Measurements from ENCODE around the gene CYP3A5. TPM values are rescaled to one million over a fixed set of nuclear protein-coding genes. Genes with fewer than 3 reads are reported as not detected.
A peak's percentile ranks its signal among the peaks of the same experiment; 100 is the strongest.
"Not testable (repeated sequence)": the region's sequence is repeated elsewhere in the genome, so short reads cannot be mapped to it uniquely, and the experiment has no call there.

CYP3A5 gene
- total RNA-seq, 1 experiment from 2014 or later, result 0.18 TPM

GRCh38 chr7:99643464-99643863 lies 36.3 kb downstream of the CYP3A5 start:
- DNase-seq (ENCODE audit: low read depth), result no peak

DNA sequence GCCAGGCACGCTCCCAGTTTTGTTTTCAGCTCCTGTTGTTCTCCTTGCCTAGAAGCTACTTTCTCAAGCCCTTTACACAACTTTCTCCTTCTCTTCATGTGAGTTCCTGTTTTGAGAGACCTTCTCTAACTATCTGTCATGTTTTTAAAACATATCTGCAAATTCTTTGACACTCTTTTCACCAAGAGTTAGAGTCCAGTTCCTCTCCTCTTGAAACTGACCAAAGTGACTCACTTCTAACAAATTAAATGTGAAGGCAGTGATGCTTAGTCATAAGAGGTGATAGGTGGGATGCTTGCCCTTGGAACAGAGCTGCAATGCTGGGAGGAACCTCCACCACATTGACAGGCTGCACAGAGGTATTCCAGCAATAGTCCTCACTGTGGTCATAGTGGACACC lies 37.8 kb downstream of the CYP3A5 start:
- DNase-seq (ENCODE audit: low read depth), result peak; percentile 46

DNA sequence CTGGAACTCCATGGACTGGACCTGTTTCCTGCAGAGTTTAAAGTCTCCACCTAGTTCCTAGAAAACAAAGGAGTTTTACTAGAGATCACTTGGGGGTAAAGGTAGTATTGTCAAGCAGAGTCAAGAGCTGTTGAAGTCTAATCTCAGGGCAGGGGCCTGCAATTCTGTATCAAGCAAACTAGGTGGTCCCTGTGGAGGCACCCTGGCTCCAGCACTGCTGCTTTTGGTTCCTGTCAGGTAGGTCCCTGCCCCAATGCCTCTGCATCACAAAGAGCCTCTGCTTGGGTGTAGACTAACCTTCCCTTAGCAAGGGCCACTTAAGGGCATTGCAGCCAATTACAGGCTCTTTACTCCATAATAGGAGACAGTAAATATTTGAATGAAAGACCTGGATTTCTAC lies 40.5 kb downstream of the CYP3A5 start:
- DNase-seq (ENCODE audit: low read depth), result no peak

GRCh38 chr7:99638731-99639130 lies 41.1 kb downstream of the CYP3A5 start:
- no peak for DNase-seq (ENCODE audit: low read depth)

- not testable (repeated sequence) for DNase-seq (ENCODE audit: low read depth)
These were observed 42.4 kb downstream of the CYP3A5 start for GRCh38 chr7:99637414-99637813.

DNA sequence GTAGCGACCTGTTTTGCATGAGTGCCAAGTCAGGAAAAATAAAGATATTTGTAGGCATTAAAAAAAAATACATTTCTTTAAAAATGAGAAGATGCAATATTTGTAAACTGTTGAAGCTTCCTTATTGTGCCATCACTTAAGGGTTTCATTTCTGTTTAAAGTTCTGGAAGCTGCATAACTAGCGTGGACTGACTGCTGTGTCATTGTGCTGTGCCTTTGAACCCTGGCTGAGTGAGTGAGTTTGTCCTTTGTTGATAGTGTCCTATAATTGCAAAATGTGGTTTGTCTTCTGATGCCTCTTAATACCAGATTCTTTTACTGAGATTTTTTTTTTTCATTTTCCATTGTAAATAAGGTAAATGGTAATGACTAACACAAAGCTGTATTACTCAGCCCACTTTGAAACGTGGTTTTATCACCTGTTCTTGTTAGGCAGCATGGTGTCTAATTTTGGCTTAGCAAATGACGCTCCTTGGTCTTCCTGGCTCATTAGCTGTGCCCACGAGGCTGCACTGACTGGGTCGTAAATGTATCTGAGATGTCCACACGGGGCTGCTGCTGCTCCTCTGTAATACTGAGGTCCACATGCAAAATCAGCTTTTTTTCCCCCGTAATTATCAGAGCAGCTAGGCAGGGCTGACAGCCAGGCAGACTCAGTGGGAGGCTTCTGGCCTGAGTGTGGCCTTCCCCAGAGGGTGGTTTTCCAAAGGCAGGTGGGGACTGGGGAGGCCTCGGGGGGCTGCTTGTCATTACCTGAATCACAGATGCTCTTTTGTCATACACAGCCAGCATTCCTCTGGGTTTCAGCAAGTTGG lies 48.3 kb downstream of the CYP3A5 start:
- DNase-seq (ENCODE audit: low read depth), result no peak

DNA sequence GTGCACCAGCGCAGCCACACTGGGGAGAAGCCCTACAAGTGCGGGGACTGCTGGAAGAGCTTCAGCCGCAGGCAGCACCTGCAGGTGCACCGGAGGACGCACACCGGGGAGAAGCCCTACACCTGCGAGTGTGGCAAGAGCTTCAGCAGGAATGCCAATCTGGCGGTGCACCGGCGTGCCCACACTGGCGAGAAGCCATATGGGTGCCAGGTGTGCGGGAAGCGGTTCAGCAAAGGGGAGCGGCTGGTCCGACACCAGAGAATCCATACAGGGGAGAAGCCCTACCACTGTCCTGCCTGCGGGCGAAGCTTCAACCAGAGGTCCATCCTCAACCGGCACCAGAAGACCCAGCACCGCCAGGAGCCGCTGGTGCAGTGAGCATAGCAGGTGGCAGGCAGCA lies 50.2 kb downstream of the CYP3A5 start:
- DNase-seq (ENCODE audit: low read depth), result no peak

DNA sequence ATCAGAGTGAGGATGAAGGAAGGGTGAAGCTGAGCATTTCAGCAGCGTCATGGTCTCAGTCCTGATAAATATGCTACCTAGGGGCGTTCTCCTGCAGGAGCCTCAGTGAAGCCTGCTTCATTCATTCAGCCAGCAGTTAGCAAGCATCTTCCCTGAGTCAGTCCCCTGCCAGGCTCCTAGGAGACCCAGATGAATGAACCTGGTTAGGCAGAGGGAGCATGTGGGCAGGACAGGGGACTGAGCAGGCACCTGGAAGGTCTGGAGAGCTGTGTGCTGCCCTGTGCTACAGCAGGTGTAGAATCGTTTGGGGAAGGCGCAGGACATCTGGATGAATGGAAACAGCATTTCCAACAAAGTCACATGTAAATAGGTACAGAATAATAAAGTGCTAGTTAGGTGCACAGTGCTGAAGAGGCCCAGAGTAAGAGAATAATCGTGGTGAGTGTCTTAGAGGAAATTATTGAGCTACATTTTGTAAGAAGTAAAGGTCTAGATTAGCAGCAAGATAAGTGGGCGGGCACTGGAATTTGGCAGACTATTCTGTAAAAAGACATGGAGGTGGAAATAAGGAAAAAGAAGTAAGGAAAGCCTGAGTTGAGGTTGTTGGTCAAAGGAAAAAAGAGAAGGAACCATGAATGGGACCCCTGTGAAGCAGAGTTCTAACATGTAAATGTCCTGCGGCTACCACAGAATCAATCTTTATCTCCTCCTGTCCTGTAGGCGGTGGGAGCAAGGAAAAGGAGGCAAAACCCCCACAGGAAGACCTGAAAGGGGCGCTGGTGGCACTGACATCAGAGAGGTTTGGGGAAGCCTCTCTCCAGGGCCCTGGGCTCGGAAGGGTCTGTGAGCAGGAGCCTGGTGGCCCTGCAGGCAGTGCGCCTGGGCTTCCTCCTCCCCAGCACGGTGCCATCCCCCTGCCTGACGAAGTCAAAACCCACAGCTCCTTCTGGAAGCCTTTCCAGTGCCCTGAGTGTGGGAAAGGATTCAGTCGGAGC lies 51.0 kb downstream of the CYP3A5 start:
- DNase-seq (ENCODE audit: low read depth), result no peak

DNA sequence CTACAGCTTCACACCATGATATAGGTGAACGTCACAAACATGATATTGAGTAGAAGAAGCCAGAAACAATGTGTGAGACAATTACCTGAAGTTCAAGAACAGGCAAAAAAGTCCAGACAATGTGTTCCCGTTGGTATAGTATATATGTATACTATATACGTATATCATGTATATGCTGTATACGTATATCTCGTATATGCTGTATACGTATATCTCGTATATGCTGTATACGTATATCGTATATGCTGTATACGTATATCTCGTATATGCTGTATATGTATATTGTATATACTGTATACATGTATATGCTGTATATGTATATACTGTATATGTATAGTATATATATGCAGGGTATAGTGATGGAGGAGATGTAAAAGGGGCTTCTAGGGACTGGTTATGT lies 52.3 kb downstream of the CYP3A5 start:
- DNase-seq (ENCODE audit: low read depth), result no peak

DNA sequence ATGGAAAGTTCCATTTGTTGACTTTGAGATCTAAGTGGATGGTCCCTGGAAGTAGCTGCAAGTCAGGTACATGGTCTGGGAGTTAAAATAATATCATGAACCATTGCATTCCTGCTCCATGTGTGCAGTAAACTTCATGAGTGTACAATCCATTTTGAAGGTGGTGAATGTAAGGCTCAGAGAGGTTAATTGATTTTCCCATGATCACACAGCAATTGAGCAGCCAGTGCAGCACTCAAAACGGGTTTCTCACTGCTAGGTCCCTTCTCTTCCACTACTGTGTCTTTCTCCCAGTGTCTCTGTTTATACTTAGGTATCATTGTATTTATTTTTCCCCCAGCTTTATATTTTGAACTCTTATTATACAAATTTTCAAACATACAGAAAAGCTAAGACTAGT lies 53.1 kb downstream of the CYP3A5 start:
- DNase-seq (ENCODE audit: low read depth), result no peak

- DNase-seq (ENCODE audit: low read depth), result no peak
These were observed 53.8 kb downstream of the CYP3A5 start for GRCh38 chr7:99625961-99626360.

DNA sequence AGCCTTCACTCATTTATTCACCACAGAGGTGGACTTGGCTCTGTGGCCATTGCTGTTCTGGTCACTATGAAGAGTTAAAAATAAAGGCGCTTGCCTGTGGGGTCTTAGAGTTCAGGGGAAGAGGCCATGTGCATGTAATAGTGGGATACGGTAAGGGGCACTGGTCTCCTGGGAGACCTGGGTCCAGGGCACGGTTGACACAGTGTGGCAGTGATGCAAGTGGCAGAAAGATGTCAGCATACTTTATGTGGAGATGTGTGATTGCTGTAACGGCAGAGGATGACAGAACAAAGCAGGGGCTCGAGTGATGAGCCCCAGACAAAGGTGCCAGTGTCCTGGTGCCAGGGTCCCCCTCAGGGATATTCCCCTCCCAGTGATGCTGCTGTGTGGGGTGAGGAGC lies 54.5 kb downstream of the CYP3A5 start:
- DNase-seq (ENCODE audit: low read depth), result no peak

GRCh38 chr7:99624484-99624883 lies 55.3 kb downstream of the CYP3A5 start:
- DNase-seq (ENCODE audit: low read depth), result no peak

DNA sequence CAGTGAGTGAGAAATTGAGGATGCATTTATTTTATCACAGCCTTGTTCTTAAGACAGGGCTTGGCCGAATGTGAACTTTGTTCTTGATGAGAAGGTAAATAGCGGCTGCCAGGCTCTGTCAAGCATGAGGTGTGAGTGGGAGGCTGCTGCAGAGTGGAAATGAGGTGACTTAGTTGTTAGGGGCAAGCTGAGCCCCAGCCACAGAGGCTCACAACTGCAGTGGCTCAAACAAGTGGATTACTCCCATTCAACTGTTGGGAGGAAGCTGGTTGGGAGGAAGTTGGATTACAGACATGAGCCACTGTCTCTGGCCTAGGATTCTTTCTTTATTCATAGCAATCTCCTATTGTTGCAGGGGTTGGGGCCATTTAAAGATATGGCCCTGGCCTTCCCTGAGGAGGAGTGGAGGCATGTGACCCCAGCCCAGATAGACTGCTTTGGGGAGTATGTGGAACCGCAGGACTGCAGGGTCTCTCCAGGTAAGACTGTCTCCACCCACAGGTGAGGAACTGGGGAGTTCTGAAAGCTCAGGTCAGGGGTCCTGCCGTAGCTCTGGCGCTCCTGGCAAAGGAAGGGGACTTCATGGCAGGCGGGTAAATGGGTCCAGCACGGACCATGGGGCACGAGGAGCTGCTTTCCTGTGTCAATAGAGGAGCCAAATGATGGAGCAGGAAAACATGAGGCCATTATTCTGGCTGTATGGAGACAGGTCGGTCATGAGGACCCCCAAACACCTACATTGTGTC lies 55.9 kb downstream of the CYP3A5 start:
- no peak for DNase-seq (ENCODE audit: low read depth)

DNA sequence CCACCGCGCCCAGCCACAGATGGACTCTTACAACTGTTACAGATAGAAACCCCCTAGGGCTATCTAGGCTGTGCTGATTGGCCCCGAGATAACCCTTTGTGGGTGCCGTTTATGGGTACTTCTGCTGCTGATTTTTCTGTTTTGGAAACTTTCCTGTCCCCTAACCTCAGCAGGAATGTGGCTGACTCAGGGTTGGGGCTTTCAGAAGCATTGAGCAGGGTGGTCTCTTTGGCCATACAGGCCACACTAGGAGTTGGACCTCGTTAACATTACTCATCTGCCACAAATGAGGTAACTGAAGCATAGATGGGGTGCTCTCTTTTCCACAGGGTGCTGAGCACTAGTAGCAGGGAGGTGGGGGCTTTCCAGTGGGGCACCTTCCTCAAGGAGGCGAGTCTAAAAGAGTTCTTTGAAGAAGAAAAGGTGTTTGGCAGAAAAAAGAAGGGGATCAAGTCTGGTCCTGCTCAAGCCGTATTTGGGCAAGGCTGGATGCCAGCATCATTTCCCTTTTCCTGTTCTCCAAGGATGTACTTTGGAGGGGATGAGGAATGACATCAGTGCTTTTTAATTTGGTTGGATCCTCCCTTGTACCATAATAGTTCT lies 56.6 kb downstream of the CYP3A5 start:
- DNase-seq (ENCODE audit: low read depth), result no peak

DNA sequence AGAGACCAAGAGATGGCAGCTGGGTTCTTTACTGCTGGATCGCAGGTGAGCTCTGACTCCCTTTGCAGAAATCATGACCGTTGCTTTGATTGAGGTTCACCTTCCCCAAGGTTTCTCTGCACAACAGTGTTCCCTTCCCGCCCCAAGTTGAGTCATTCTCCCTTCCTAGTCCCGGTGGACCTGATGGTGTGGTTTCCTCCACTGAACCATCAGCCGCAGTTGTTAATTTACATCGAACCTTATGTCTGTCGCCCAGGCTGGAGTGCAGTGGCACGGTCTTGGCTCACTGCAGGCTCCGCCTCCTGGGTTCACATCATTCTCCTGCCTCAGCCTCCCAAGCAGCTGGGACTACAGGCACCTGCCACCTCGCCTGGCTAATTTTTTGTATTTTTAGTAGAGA lies 57.2 kb downstream of the CYP3A5 start:
- DNase-seq (ENCODE audit: low read depth), result no peak

- no peak for DNase-seq (ENCODE audit: low read depth)
These were observed 58.5 kb downstream of the CYP3A5 start for GRCh38 chr7:99621271-99621670.

DNA sequence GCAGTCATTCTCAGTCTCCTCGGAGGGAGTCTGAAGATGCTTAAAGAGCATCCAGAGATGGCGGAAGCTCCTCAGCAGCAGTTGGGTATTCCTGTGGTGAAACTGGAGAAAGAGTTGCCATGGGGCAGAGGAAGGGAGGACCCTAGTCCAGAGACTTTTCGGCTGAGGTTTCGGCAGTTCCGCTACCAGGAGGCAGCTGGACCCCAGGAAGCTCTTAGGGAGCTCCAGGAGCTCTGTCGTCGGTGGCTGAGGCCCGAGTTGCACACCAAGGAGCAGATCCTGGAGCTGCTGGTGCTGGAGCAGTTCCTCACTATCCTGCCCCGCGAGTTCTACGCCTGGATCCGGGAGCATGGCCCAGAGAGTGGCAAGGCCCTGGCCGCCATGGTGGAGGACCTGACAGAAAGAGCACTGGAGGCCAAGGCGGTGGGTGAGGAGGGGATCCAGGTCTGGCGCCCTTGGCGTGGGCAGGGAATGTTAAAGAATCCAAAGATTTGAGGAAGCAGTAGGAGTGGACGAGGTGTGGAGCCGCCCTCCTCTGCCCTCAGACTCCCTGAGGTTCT lies 60.1 kb downstream of the CYP3A5 start:
- no peak for DNase-seq (ENCODE audit: low read depth)

GRCh38 chr7:99618726-99619125 lies 61.1 kb downstream of the CYP3A5 start:
- DNase-seq (ENCODE audit: low read depth), result peak; percentile 66

DNA sequence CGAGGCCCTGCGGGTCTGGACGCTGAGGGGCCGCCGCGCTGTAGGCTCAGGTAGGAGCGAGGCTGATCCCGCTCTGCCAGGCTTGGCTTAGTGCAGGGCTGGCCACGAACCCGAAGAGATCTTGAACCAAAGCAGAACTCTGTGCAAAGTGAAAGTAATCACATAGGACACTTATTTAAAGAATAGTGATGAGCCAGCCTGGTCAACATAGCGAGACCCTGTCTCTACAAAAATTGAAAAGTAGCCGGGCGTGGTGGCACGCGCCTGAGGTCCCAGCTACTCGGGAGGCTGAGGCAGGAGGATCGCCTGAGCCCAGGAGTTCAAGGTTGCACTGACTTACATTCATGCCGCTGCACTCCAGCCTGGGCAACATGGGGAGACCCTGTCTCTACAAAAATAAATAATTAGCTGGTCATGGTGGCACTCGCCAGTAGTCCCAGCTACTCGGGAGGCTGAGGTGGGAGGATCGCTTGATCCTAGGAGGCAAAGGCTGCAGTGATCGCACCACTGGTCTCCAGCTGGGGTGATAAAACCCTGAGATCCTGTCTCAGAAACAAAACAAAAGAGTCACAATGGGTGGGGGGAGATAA lies 62.5 kb downstream of the CYP3A5 start:
- no peak for DNase-seq (ENCODE audit: low read depth)
